Measurements from ENCODE around the gene SCP2.

SCP2 gene

GRCh38 chr1:53048960-53049573, 122.0 kb downstream of the SCP2 start:
- no peak for DNase-seq (ENCODE audit: low spot score)
- H3K27ac ChIP-seq, result no peak overlapping the region

GRCh38 chr1:53049574-53049967, 122.5 kb downstream of the SCP2 start:
- H3K27ac ChIP-seq, result no peak overlapping the region
- no peak for DNase-seq (ENCODE audit: low spot score)

More at GRCh38 chr1:53048960-53049573, 122.0 kb downstream of the SCP2 start:
- no peak for TF ChIP-seq CTCF (IDR thresholded peaks at IDR 0.05)
- H3K4me3 ChIP-seq, result no peak overlapping the region

GRCh38 chr1:53050310-53050709, 123.2 kb downstream of the SCP2 start:
- no peak for TF ChIP-seq CTCF (IDR thresholded peaks at IDR 0.05)
- no peak overlapping the region for H3K4me3 ChIP-seq
- no peak overlapping the region for H3K27ac ChIP-seq
- no peak for DNase-seq (ENCODE audit: low spot score)

More at GRCh38 chr1:53049574-53049967, 122.5 kb downstream of the SCP2 start:
- TF ChIP-seq CTCF (IDR thresholded peaks at IDR 0.05), result no peak
- H3K4me3 ChIP-seq, result no peak overlapping the region

GRCh38 chr1:53051676-53052075, 124.6 kb downstream of the SCP2 start:
- H3K27ac ChIP-seq, result no peak overlapping the region
- no peak for TF ChIP-seq CTCF (IDR thresholded peaks at IDR 0.05)
- no peak for DNase-seq (ENCODE audit: low spot score)
- no peak overlapping the region for H3K4me3 ChIP-seq

- TF ChIP-seq CTCF (IDR thresholded peaks at IDR 0.05), result no peak
- DNase-seq (ENCODE audit: low spot score), result no peak
- no peak overlapping the region for H3K27ac ChIP-seq
- H3K4me3 ChIP-seq, result no peak overlapping the region
Measured at GRCh38 chr1:53057127-53057526, 130.1 kb downstream of the SCP2 start.

- TF ChIP-seq CTCF (IDR thresholded peaks at IDR 0.05), result no peak
- Histone ChIP-seq H3K27ac (peak overlapping the region; percentile 50 to 87), H3K4me3 (no peak overlapping the region)
- no peak for DNase-seq (ENCODE audit: low spot score)
Measured at GRCh38 chr1:53060579-53060978, 133.5 kb downstream of the SCP2 start.

- Histone ChIP-seq H3K4me3 (peak overlapping the region; percentile 91), H3K27ac (peak overlapping the region; percentile 50 to 87)
- DNase-seq (ENCODE audit: low spot score), result no peak
- no peak for TF ChIP-seq CTCF (IDR thresholded peaks at IDR 0.05)
Measured at GRCh38 chr1:53061123-53061858, 134.2 kb downstream of the SCP2 start.
